ENCODE results near the gene NRN1.

DNA sequence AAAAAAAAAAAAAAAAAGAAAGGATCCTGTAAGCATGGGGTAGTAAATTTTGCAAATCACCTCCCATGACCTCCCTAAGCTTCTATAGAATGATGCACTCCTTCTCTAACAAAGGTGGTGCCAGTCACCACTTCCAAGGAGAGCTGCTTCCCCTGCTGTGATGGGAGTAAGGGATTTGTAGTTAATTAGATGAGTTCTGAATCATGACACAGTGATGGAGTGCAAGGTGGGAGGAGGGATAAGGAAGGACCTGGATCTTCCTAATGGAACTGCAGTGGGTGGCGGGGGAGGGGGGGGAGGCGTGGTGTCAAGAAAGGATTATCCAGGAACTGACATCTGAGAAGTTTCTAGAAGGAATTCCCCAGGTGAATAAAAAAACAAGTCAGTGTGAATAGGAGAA lies 47.8 kb downstream of the NRN1 start:
- TF ChIP-seq, protein P1, sequence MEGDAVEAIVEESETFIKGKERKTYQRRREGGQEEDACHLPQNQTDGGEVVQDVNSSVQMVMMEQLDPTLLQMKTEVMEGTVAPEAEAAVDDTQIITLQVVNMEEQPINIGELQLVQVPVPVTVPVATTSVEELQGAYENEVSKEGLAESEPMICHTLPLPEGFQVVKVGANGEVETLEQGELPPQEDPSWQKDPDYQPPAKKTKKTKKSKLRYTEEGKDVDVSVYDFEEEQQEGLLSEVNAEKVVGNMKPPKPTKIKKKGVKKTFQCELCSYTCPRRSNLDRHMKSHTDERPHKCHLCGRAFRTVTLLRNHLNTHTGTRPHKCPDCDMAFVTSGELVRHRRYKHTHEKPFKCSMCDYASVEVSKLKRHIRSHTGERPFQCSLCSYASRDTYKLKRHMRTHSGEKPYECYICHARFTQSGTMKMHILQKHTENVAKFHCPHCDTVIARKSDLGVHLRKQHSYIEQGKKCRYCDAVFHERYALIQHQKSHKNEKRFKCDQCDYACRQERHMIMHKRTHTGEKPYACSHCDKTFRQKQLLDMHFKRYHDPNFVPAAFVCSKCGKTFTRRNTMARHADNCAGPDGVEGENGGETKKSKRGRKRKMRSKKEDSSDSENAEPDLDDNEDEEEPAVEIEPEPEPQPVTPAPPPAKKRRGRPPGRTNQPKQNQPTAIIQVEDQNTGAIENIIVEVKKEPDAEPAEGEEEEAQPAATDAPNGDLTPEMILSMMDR (IDR thresholded peaks at IDR 0.05; ENCODE audit: insufficient read depth, low read length), result no peak
- TF ChIP-seq GABPA (IDR thresholded peaks at IDR 0.05; ENCODE audit: low read depth), result no peak
